Measurements from ENCODE around the gene SLC37A4.

GRCh38 chr11:119056421-119056999, 25.8 kb upstream of the SLC37A4 start:
- TF ChIP-seq HES2 (IDR thresholded peaks at IDR 0.05) (no peak), CTCF (IDR thresholded peaks at IDR 0.05) (no peak), CBX8 (IDR thresholded peaks at IDR 0.05) (no peak), USF2 (IDR thresholded peaks at IDR 0.05) (no peak), JUNB (IDR thresholded peaks at IDR 0.05) (no peak), HDAC2 (IDR thresholded peaks at IDR 0.05) (no peak), GATA3 (IDR thresholded peaks at IDR 0.05; ENCODE audit: borderline replicate concordance) (no peak), POLR2A (IDR thresholded peaks at IDR 0.05; ENCODE audit: low read length) (no peak), SREBF2 (IDR thresholded peaks at IDR 0.05) (no peak)

Measured in A549 (cell line).